Sigmoid colon (tissue), 3 donors: ENCODE data around the gene RAB43.

ENCODE experiments used
- CTCF ChIP-seq, 4 experiments: fragments of 450-650 bp in 3 of 4; fragments of 200-600 bp in 1 of 4; IDR thresholded peaks; one replicate each; pipeline ENCODE4 v1.5.1; 2016 to 2019; ENCODE audit warnings: antibody characterized with exemption in 4 of 4, mild to moderate bottlenecking in 3 of 4, moderate library complexity in 2 of 4
- POLR2A ChIP-seq, 2 donors: fragments of 450-650 bp; IDR thresholded peaks; one replicate each; pipeline ENCODE4 v1.6.1; 2016; ENCODE audit warnings: antibody characterized with exemption in 2 of 2, mild to moderate bottlenecking in 2 of 2, moderate library complexity in 2 of 2

GRCh38 chr3:129061023-129061887 is 60.3 kb downstream of the RAB43 start:
- TF ChIP-seq CTCF (IDR thresholded peaks at IDR 0.05): no peak
- TF ChIP-seq POLR2A (IDR thresholded peaks at IDR 0.05): no peak
